Muscle of arm (tissue), 12 donors: ENCODE results near the gene CAMK2B. TPM values are rescaled to one million over a fixed set of nuclear protein-coding genes. Genes with fewer than 3 reads are reported as not detected.

ENCODE experiments used
- DNase-seq: peaks from one replicate; pipeline ENCODE4 v3.0.0-alpha.2; 2013
- polyA plus RNA-seq, 12 donors: library from polyadenylated mRNA; unstranded; fragments of 120-200 nt; gene quantifications; one replicate each; pipeline ENCODE4 v1.2.1, GENCODE V29; 2013; ENCODE audit not compliant: insufficient read length in 12 of 12

The CAMK2B gene
- polyA plus RNA-seq, 12 donors: 3.6 to 1,562 (median 12.8) TPM

- DNase-seq: no peak
These were observed 94.3 kb downstream of the CAMK2B start for GRCh38 chr7:44231088-44231487.

GRCh38 chr7:44230286-44230685, 95.1 kb downstream of the CAMK2B start:
- DNase-seq: no peak

GRCh38 chr7:44229546-44230105, 95.8 kb downstream of the CAMK2B start:
- DNase-seq: no peak

- DNase-seq: no peak
These were observed 96.6 kb downstream of the CAMK2B start for GRCh38 chr7:44228571-44229350.

GRCh38 chr7:44227911-44228310, 97.5 kb downstream of the CAMK2B start:
- no peak for DNase-seq

- DNase-seq: no peak
These were observed 99.0 kb downstream of the CAMK2B start for GRCh38 chr7:44226396-44226753.

- DNase-seq: no peak
These were observed 99.6 kb downstream of the CAMK2B start for GRCh38 chr7:44225566-44226395.

- no peak for DNase-seq
These were observed 100.3 kb downstream of the CAMK2B start for GRCh38 chr7:44224974-44225565.

GRCh38 chr7:44224080-44224973, 101.1 kb downstream of the CAMK2B start:
- no peak for DNase-seq

GRCh38 chr7:44223362-44224079, 101.9 kb downstream of the CAMK2B start:
- no peak for DNase-seq

GRCh38 chr7:44222776-44223261, 102.6 kb downstream of the CAMK2B start:
- DNase-seq: no peak

- DNase-seq: no peak
These were observed 103.3 kb downstream of the CAMK2B start for GRCh38 chr7:44222074-44222473.

- DNase-seq: no peak
These were observed 104.1 kb downstream of the CAMK2B start for GRCh38 chr7:44221231-44221791.

- no peak for DNase-seq
These were observed 104.9 kb downstream of the CAMK2B start for GRCh38 chr7:44220358-44221112.

- no peak for DNase-seq
These were observed 105.4 kb downstream of the CAMK2B start for GRCh38 chr7:44220046-44220357.

- DNase-seq: no peak
These were observed 105.9 kb downstream of the CAMK2B start for GRCh38 chr7:44219371-44220045.

GRCh38 chr7:44218418-44219201, 106.8 kb downstream of the CAMK2B start:
- peak; percentile 44 for DNase-seq

GRCh38 chr7:44217852-44218402, 107.5 kb downstream of the CAMK2B start:
- DNase-seq: no peak
